K562 (cell line): ENCODE measurements around the gene USP27X. TPM values are rescaled to one million over a fixed set of nuclear protein-coding genes. Genes with fewer than 3 reads are reported as not detected.
A peak's percentile ranks its signal among the peaks of the same experiment; 100 is the strongest.

Experiments
- CBFA2T3 ChIP-seq: fragments of 450-650 bp; IDR thresholded peaks from 2 replicates; pipeline ENCODE4 v1.6.1; 2017
- DEAF1 ChIP-seq: fragments of 450-650 bp; formaldehyde crosslinking; IDR thresholded peaks from 2 replicates; pipeline ENCODE4 v1.4.0; 2020; ENCODE audit warnings: mild to moderate bottlenecking, moderate library complexity
- KAT2B ChIP-seq: IDR thresholded peaks from one replicate; pipeline ENCODE4 v1.6.1; 2012; ENCODE audit warnings: low read depth, mild to moderate bottlenecking, control low read depth, inconsistent platforms, low read length, moderate library complexity
- NFE2 ChIP-seq: IDR thresholded peaks from 2 replicates; pipeline ENCODE4 v1.6.1; 2014; ENCODE audit warnings: antibody characterized with exemption, low read depth
- PPARD ChIP-seq: fragments of 250-450 bp; sonication (Bioruptor Pico); IDR thresholded peaks from 2 replicates; pipeline ENCODE4 v1.8.0; 2022; ENCODE audit warnings: inconsistent platforms, mild to moderate bottlenecking, moderate library complexity
- REST ChIP-seq, 2 experiments: fragments of 450-650 bp; formaldehyde crosslinking in 1 of 2; IDR thresholded peaks; 2 replicates each; pipeline versions ENCODE4 v1.4.0 to v1.6.1; 2014 to 2020; ENCODE audit warnings: mild to moderate bottlenecking in 2 of 2, borderline replicate concordance in 1 of 2, low read depth in 1 of 2
- SOX6 ChIP-seq: fragments of 450-650 bp; IDR thresholded peaks from 2 replicates; pipeline ENCODE4 v1.6.1; 2014; ENCODE audit warnings: mild to moderate bottlenecking
- SRSF3 ChIP-seq: fragments of 200-400 bp; formaldehyde crosslinking; IDR thresholded peaks from 2 replicates; pipeline ENCODE4 v1.6.1; 2016; ENCODE audit warnings: mild to moderate bottlenecking, low read length, moderate library complexity; ENCODE audit not compliant: insufficient read depth
- U2AF2 ChIP-seq: fragments of 200-400 bp; formaldehyde crosslinking; optimal IDR thresholded peaks from 2 replicates; pipeline ENCODE3; 2017; ENCODE audit warnings: low read depth, mild to moderate bottlenecking, low read length
- ZKSCAN8 ChIP-seq: fragments of 200-800 bp; sonication (Bioruptor generic); IDR thresholded peaks from 2 replicates; pipeline ENCODE4 v1.6.1; 2016; ENCODE audit warnings: missing genetic modification characterization, missing compliant biosample characterization
- ZNF184 ChIP-seq: sonication (generic); formaldehyde crosslinking; IDR thresholded peaks from 2 replicates; pipeline ENCODE4 v1.5.0; 2020; ENCODE audit warnings: missing genetic modification reagents
- polyA plus RNA-seq, 8 experiments: library from polyadenylated mRNA; depleted of rRNA in 4 of 8; stranded (reverse) in 5 of 8; unstranded in 3 of 8; fragments of >200 nt; fragmentation: Nextera tagmentation in 2 of 8; fragmentation: Illumina TruSeq in 1 of 8; extraction: Ambion mirVana in 2 of 8; extraction: Trizol in 1 of 8; gene quantifications; 2 replicates each; pipeline versions ENCODE4 v1.2.1 to v1.2.3, GENCODE V29; 2011 to 2014; ENCODE audit warnings: inconsistent platforms in 1 of 8, missing spikeins in 1 of 8
- total RNA-seq, 7 experiments: library from RNA; depleted of rRNA in 6 of 7; stranded (reverse); fragments of >200 nt in 6 of 7; fragmentation: Illumina TruSeq in 2 of 7; extraction: Trizol in 2 of 7; gene quantifications; 2 replicates each; pipeline versions ENCODE4 v1.2.1 to v1.2.3, GENCODE V29; 2011 to 2021; ENCODE audit warnings: low replicate concordance in 1 of 7
- TF ChIP-seq, protein P1 (sequence below): sonication (generic); formaldehyde crosslinking; IDR thresholded peaks from 2 replicates; pipeline ENCODE4 v1.5.0; 2020; ENCODE audit warnings: missing genetic modification reagents

Gene USP27X
- total and polyA plus RNA-seq, 9 of the 15 experiments (the other 6 are each of a cell fraction or from before 2014, with no cell fraction given), result 0.15 to 4.7 (median 1.6) TPM

DNA sequence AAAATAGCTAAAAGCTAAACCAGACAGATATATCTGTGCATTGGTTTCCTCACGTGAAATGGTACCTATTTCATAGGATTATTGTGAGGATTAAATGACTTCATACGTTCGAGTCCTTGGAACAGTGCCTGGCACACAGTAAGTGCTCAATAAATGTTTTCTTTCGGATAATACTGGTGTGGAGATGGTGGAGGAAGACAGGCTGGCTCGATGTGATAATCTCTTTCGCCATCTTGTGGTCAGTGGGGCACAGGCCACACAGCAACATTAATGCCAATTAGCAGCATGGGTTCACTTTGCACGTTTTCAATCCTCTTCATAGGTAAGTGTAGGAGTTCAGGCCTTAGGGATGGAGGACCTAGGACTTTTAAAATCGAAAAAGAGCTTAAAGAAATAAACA lies 40.9 kb upstream of the USP27X start (continued):
- TF ChIP-seq REST (IDR thresholded peaks at IDR 0.05; ENCODE audit: borderline replicate concordance) (peak; percentile 39; the same call in 1 of the 2 replicates), REST (CRISPR knock-in tag; IDR thresholded peaks at IDR 0.05; ENCODE audit: low read depth) (no peak), SOX6 (no peak), PPARD (CRISPR knock-in tag) (no peak), ZKSCAN8 (CRISPR knock-in tag) (peak; percentile 94), CBFA2T3 (no peak), KAT2B (no peak), ZNF184 (CRISPR knock-in tag) (no peak), SRSF3 (no peak), U2AF2 (no peak), DEAF1 (CRISPR knock-in tag) (no peak), NFE2 (no peak)
- TF ChIP-seq, protein P1, sequence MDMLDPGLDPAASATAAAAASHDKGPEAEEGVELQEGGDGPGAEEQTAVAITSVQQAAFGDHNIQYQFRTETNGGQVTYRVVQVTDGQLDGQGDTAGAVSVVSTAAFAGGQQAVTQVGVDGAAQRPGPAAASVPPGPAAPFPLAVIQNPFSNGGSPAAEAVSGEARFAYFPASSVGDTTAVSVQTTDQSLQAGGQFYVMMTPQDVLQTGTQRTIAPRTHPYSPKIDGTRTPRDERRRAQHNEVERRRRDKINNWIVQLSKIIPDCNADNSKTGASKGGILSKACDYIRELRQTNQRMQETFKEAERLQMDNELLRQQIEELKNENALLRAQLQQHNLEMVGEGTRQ (CRISPR knock-in tag), result no peak
- TF ChIP-seq, all 486 proteins: peak for 6
